Spinal cord (tissue), 10 donors: Measurements from ENCODE around the gene B4GALT5. TPM values are rescaled to one million over a fixed set of nuclear protein-coding genes. Genes with fewer than 3 reads are reported as not detected.
"Not testable (repeated sequence)": the region's sequence is repeated elsewhere in the genome, so short reads cannot be mapped to it uniquely, and the experiment has no call there.

Experiments
- DNase-seq, 6 donors: peaks; one replicate each; pipeline versions ENCODE4 v3.0.0 to v3.0.0-alpha.2; 2013 to 2015; ENCODE audit warnings: low spot score in 6 of 6, low read depth in 4 of 6
- H3K27ac ChIP-seq: one replicate; pipeline ENCODE4 v1.5.1; 2013; ENCODE audit warnings: low read depth, low read length, control low read depth
- H3K27me3 ChIP-seq: one replicate; pipeline ENCODE4 v1.6.1; 2013; ENCODE audit warnings: low read length; ENCODE audit not compliant: control insufficient read depth, insufficient read depth
- H3K36me3 ChIP-seq: one replicate; pipeline ENCODE4 v1.6.1; 2013; ENCODE audit warnings: low read length; ENCODE audit not compliant: control insufficient read depth, insufficient read depth
- H3K4me1 ChIP-seq: one replicate; pipeline ENCODE4 v1.6.1; 2013; ENCODE audit warnings: low read length; ENCODE audit not compliant: control insufficient read depth, insufficient read depth
- H3K4me3 ChIP-seq: one replicate; pipeline ENCODE4 v1.5.1; 2013; ENCODE audit warnings: low read depth, low read length, control low read depth
- H3K9me3 ChIP-seq: one replicate; pipeline ENCODE4 v1.6.1; 2013; ENCODE audit warnings: low read length; ENCODE audit not compliant: control insufficient read depth, insufficient read depth
- WGBS: methylation state at CpG from one replicate; pipeline ENCODE4 v1.1.5; 2013; ENCODE audit warnings: missing lambda C conversion rate; ENCODE audit not compliant: insufficient coverage; 5-methylcytosine and 5-hydroxymethylcytosine counted together
- long read RNA-seq, 4 donors: transcript quantifications; one replicate each; lab custom pipeline, GENCODE V29; 2026
- polyA plus RNA-seq, 2 donors: library from polyadenylated mRNA; unstranded; fragments of 120-200 nt; gene quantifications; one replicate each; pipeline ENCODE4 v1.2.1, GENCODE V29; 2013; ENCODE audit not compliant: insufficient read length in 2 of 2
- total RNA-seq, 2 donors: library from RNA; depleted of rRNA in 1 of 2; stranded (reverse); fragments of 120-200 nt in 1 of 2; fragments of >200 nt in 1 of 2; gene quantifications; one replicate each; pipeline versions ENCODE4 v1.2.3 to v1.2.4, GENCODE V29; 2013 to 2014
- donor health status: healthy.

The B4GALT5 gene, protein sequence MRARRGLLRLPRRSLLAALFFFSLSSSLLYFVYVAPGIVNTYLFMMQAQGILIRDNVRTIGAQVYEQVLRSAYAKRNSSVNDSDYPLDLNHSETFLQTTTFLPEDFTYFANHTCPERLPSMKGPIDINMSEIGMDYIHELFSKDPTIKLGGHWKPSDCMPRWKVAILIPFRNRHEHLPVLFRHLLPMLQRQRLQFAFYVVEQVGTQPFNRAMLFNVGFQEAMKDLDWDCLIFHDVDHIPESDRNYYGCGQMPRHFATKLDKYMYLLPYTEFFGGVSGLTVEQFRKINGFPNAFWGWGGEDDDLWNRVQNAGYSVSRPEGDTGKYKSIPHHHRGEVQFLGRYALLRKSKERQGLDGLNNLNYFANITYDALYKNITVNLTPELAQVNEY
- 10 to 100 TPM; 29.6 to 48.5 TPM for total RNA-seq
- polyA plus RNA-seq: 10 to 100 TPM; 67.7 to 67.9 TPM
- long read RNA-seq, donor 1, full-length matches to known transcripts: 9 of 9 reads
- long read RNA-seq, donor 1, partial matches to known transcripts: 0 of 9 reads
- long read RNA-seq, donor 1, other reads (novel, unspliced or antisense): 0 of 9 reads
- long read RNA-seq, donor 2, full-length matches to known transcripts: 5 of 5 reads
- long read RNA-seq, donor 2, partial matches to known transcripts: 0 of 5 reads
- long read RNA-seq, donor 2, other reads (novel, unspliced or antisense): 0 of 5 reads
- long read RNA-seq, donor 3, full-length matches to known transcripts: 7 of 7 reads
- long read RNA-seq, donor 3, partial matches to known transcripts: 0 of 7 reads
- long read RNA-seq, donor 3, other reads (novel, unspliced or antisense): 0 of 7 reads
- long read RNA-seq, donor 4, full-length matches to known transcripts: 7 of 13 reads
- long read RNA-seq, donor 4, partial matches to known transcripts: 6 of 13 reads
- long read RNA-seq, donor 4, other reads (novel, unspliced or antisense): 0 of 13 reads

GRCh38 chr20:49713753-49714712, at the start of gene B4GALT5:
B4GALT5 (minus strand) TSS chr20:49713878; CDS start chr20:49713690, 188 bp downstream.
- WGBS: 4% methylated on average over 66 of the region's 70 CpGs
- peak within 1 kb of the TSS; percentile 67 for H3K27ac ChIP-seq
- peak within 1 kb of the TSS; percentile 78 for H3K4me3 ChIP-seq
- no peaks in the 10 kb centered on the region for H3K9me3 ChIP-seq
- H3K4me1 ChIP-seq: peaks cover 3% of the 10 kb centered on the region
- H3K36me3 ChIP-seq: no peaks in the 10 kb centered on the region
- no peaks in the 10 kb centered on the region for H3K27me3 ChIP-seq
- peak; percentile 78 to 98 (median 86) for DNase-seq

DNA sequence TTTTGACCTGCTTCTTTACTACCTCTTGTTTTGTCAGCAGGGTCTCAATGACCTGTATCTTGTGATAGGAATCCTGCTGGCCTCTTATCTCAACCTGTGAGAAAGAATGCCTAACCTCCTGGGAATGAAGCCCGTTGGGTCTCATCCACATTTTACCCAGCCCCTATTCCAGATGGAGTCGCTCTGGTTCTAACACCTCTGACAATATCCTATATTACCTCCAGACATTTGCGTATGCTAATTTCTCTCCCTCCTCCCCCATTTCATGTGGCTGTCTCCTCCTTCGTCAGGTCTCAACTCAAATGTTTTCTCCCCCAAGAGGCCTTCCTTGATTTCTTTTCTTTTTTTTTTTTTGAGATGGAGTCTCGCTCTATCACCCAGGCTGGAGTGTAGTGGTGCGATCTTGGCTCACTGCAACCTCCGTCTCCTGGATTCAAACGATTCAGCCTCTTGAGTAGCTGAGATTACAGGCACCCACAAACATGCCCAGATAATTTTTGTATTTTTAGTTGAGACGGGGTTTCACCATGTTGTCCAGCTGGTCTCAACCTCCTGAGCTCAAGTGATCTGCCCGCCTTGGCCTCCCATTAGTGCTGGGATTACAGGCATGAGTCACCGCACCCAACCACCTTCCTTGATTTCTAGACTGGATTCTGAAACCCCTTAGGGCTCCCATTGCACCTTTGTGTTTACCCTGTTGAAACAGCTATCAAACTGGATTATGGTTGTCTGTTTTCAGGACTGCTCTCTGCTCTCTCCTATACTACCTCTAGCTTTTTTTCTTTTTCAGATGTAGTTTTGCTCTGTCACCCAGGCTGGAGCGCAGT, 49.5 kb upstream of the B4GALT5 start:
- WGBS: 81% methylated on average over 7 of the region's 12 CpGs
- no peaks in the 10 kb centered on the region for H3K9me3 ChIP-seq
- no peak overlapping the region for H3K27ac ChIP-seq

DNA sequence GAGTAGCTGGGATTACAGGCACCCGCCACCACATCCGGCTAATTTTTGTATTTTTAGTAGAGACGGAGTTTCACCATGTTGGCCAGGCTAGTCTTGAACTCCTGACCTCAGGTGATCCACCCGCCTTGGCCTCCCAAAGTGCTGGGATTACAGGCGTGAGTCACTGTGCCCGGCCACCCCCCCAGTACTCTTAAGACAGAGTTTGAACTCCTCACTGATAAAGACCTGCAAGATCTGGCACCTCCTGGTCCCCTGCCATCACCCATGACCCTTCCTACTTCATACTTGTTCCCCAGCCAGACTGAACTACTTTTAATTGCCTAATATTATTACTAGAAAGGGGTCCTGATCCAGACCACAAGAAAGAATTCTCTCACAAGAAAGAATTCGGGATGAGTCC, 48.2 kb upstream of the B4GALT5 start:
- WGBS: no CpG with 5 or more reads among the region's 7 CpGs
- not testable (repeated sequence) for H3K4me3 ChIP-seq, H3K9me3 ChIP-seq, H3K4me1 ChIP-seq, H3K36me3 ChIP-seq, H3K27ac ChIP-seq, H3K27me3 ChIP-seq, DNase-seq

More for the DNA sequence above, 49.5 kb upstream of the B4GALT5 start:
- no peak for DNase-seq
- no peaks in the 10 kb centered on the region for H3K27me3 ChIP-seq
- H3K36me3 ChIP-seq: no peaks in the 10 kb centered on the region
- no peak overlapping the region for H3K4me3 ChIP-seq
- H3K4me1 ChIP-seq: peaks cover 12% of the 10 kb centered on the region

- 89% methylated on average over 4 of the region's 7 CpGs for WGBS
- no peak for DNase-seq
These were observed 45.7 kb upstream of the B4GALT5 start for GRCh38 chr20:49759266-49759950.

DNA sequence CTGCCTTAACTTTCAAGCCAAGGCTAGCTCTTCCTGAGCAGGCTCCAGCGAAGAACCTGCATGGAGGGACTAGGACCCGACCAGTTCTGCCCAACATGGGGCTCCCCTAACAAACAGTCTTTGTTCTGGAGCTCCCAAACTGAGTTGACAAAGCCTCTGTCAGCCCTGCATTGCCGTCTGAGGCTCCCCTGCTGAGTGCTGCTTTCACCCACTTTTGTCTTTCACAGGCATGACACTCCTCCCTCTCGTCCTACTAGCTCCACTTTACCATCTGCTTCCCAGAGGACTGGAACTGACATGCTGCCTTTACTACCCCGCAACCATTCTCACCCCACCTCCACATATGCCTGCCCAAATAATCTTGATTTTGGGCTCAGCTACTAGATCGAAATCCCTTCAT, 45.1 kb upstream of the B4GALT5 start:
- 45% methylated on average over 6 of the region's 6 CpGs for WGBS
- Histone ChIP-seq H3K27me3 (no peaks in the 10 kb centered on the region), H3K4me3 (no peak overlapping the region), H3K9me3 (no peaks in the 10 kb centered on the region), H3K27ac (no peak overlapping the region), H3K36me3 (no peaks in the 10 kb centered on the region), H3K4me1 (peaks cover 6% of the 10 kb centered on the region)
- no peak for DNase-seq

More at GRCh38 chr20:49759266-49759950, 45.7 kb upstream of the B4GALT5 start:
- no peaks in the 10 kb centered on the region for H3K9me3 ChIP-seq
- H3K27me3 ChIP-seq: no peaks in the 10 kb centered on the region
- no peak overlapping the region for H3K27ac ChIP-seq
- H3K36me3 ChIP-seq: no peaks in the 10 kb centered on the region
- H3K4me3 ChIP-seq: no peak overlapping the region
- peaks cover 12% of the 10 kb centered on the region for H3K4me1 ChIP-seq

DNA sequence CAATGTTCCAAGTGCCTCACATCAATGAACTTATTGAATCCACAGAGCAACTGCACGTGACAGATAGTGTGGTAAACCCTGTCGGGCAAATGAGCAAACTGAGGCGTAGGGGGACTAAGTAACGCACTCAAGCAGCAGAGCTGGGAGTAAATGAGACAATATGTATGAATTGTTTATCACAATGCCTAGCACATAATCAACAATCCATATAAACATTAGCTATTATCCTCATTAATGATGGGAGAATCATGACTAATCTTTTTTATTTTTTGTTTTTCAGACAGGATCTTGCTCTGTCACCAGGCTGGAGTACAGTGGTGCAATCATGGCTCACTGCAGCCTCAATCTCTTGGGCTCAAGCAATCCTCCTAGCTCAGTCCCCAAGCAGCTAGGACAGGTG, 43.9 kb upstream of the B4GALT5 start:
- no CpG with 5 or more reads among the region's 4 CpGs for WGBS
- H3K4me3 ChIP-seq: no peak overlapping the region
- DNase-seq: no peak

DNA sequence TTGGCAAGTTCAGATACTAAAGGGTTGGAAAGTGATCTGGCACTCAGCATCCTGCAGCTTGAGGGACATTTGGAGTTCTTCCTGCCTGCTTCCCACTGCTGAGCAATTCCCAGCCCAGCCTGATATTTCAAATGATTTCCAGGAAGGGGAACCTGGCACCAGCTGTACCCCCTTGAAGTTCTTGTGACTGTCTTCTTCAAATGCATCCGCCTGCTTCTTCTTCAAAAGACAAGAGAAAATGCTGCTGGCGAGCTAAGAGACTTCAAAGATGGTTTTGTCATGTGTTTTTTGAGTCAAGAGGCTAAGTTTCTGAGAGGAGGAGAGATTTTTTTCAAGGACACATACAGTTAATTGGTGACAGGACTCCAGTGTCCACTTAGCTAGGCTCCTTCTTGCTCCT, 42.6 kb upstream of the B4GALT5 start:
- DNase-seq: peak in 2 of 6 donors; percentile 11 to 38
- H3K27ac ChIP-seq: no peak overlapping the region
- H3K9me3 ChIP-seq: no peaks in the 10 kb centered on the region
- 67% methylated on average over 1 of the region's 2 CpGs for WGBS
- H3K36me3 ChIP-seq: no peaks in the 10 kb centered on the region
- no peaks in the 10 kb centered on the region for H3K27me3 ChIP-seq
- H3K4me1 ChIP-seq: peaks cover 3% of the 10 kb centered on the region
- no peak overlapping the region for H3K4me3 ChIP-seq

More for the DNA sequence above, 43.9 kb upstream of the B4GALT5 start:
- no peaks in the 10 kb centered on the region for H3K27me3 ChIP-seq
- H3K9me3 ChIP-seq: no peaks in the 10 kb centered on the region
- no peaks in the 10 kb centered on the region for H3K36me3 ChIP-seq
- peaks cover 3% of the 10 kb centered on the region for H3K4me1 ChIP-seq
- H3K27ac ChIP-seq: no peak overlapping the region

GRCh38 chr20:49754596-49754995, 40.9 kb upstream of the B4GALT5 start:
- Histone ChIP-seq H3K4me3 (no peak overlapping the region), H3K9me3 (no peaks in the 10 kb centered on the region), H3K4me1 (peaks cover 3% of the 10 kb centered on the region), H3K27me3 (no peaks in the 10 kb centered on the region), H3K27ac (no peak overlapping the region), H3K36me3 (no peaks in the 10 kb centered on the region)
- DNase-seq: no peak
- 80% methylated on average over 2 of the region's 5 CpGs for WGBS
